ENCODE results near the gene KHK. TPM values are rescaled to one million over a fixed set of nuclear protein-coding genes. Genes with fewer than 3 reads are reported as not detected.

Gene KHK
- total RNA-seq, 2 experiments from 2014 or later: 6.7 to 9.5 TPM

GRCh38 chr2:27126252-27126710, 39.7 kb downstream of the KHK start:
- CTCF ChIA-PET: interaction anchor here (1.3 kb wide), 1 partner anchor 176 kb away, joined by 3 read pairs; no protein-coding TSS in a partner anchor
- no peaks in the 10 kb centered on the region for H3K9me3 Mint-ChIP-seq
- POLR2A ChIA-PET: interaction anchor here (0.5 kb wide), 1 partner anchor 92 kb away, joined by 3 read pairs; no protein-coding TSS in a partner anchor
- ATAC-seq (no peak), DNase-seq (no peak)
- peaks cover 9% of the 10 kb centered on the region for H3K36me3 Mint-ChIP-seq (ENCODE audit: low read depth)
- TF ChIP-seq, protein P1, sequence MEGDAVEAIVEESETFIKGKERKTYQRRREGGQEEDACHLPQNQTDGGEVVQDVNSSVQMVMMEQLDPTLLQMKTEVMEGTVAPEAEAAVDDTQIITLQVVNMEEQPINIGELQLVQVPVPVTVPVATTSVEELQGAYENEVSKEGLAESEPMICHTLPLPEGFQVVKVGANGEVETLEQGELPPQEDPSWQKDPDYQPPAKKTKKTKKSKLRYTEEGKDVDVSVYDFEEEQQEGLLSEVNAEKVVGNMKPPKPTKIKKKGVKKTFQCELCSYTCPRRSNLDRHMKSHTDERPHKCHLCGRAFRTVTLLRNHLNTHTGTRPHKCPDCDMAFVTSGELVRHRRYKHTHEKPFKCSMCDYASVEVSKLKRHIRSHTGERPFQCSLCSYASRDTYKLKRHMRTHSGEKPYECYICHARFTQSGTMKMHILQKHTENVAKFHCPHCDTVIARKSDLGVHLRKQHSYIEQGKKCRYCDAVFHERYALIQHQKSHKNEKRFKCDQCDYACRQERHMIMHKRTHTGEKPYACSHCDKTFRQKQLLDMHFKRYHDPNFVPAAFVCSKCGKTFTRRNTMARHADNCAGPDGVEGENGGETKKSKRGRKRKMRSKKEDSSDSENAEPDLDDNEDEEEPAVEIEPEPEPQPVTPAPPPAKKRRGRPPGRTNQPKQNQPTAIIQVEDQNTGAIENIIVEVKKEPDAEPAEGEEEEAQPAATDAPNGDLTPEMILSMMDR (IDR thresholded peaks at IDR 0.05): no peak
- intact Hi-C loops (cut with micrococcal nuclease): no loop called here
- peaks cover 9% of the 10 kb centered on the region for H3K4me1 Mint-ChIP-seq (ENCODE audit: low read depth)
- H3K4me3 Mint-ChIP-seq: no peak overlapping the region
- no peak overlapping the region for H3K27ac Mint-ChIP-seq
- no peaks in the 10 kb centered on the region for H3K27me3 Mint-ChIP-seq

GRCh38 chr2:27127883-27128667, 41.5 kb downstream of the KHK start:
- CTCF ChIA-PET: no interaction called here
- H3K4me3 Mint-ChIP-seq: no peak overlapping the region
- POLR2A ChIA-PET: no interaction called here

GRCh38 chr2:27128668-27129571, 42.3 kb downstream of the KHK start:
- TF ChIP-seq, protein P1 (IDR thresholded peaks at IDR 0.05): no peak
- H3K27me3 Mint-ChIP-seq: no peaks in the 10 kb centered on the region
- intact Hi-C loops (cut with micrococcal nuclease): no loop called here
- H3K4me1 Mint-ChIP-seq (ENCODE audit: low read depth): peaks cover 16% of the 10 kb centered on the region
- POLR2A ChIA-PET: no interaction called here
- H3K36me3 Mint-ChIP-seq (ENCODE audit: low read depth): peaks cover 30% of the 10 kb centered on the region
- H3K9me3 Mint-ChIP-seq: no peaks in the 10 kb centered on the region
- DNase-seq: no peak
- peak overlapping the region; percentile 16 for H3K27ac Mint-ChIP-seq
- no peak overlapping the region for H3K4me3 Mint-ChIP-seq
- CTCF ChIA-PET: no interaction called here
- ATAC-seq: no peak

More at GRCh38 chr2:27127883-27128667, 41.5 kb downstream of the KHK start:
- Mint-ChIP-seq H3K27ac (no peak overlapping the region), H3K27me3 (no peaks in the 10 kb centered on the region), H3K4me1 (ENCODE audit: low read depth) (peaks cover 14% of the 10 kb centered on the region), H3K36me3 (ENCODE audit: low read depth) (peaks cover 21% of the 10 kb centered on the region), H3K9me3 (no peaks in the 10 kb centered on the region)
- no peak for DNase-seq
- TF ChIP-seq, protein P1 (IDR thresholded peaks at IDR 0.05): no peak
- ATAC-seq: no peak
- intact Hi-C loops (cut with micrococcal nuclease): no loop called here

DNA sequence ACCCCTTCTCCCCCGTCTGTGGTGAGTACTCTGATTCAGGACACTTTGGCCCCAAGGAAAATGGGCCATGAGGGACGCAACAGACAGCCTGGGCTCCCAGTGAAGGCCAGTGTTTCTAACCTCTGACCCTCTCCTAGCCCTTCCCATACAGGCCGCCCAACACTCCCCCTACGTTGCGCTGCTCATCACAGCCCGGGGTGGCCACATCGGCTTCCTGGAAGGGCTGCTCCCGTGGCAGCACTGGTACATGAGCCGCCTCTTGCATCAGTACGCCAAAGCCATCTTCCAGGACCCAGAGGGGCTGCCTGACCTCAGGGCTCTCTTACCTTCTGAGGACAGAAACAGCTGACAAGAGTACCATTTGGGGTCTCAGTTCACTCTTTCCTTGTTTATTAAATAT, 43.8 kb downstream of the KHK start:
- peaks cover 31% of the 10 kb centered on the region for H3K36me3 Mint-ChIP-seq (ENCODE audit: low read depth)
- CTCF ChIA-PET: no interaction called here

More for the DNA sequence above, 43.8 kb downstream of the KHK start:
- intact Hi-C loops (cut with micrococcal nuclease): no loop called here
- peak overlapping the region; percentile 48 for H3K27ac Mint-ChIP-seq
- TF ChIP-seq, protein P1 (IDR thresholded peaks at IDR 0.05): no peak
- POLR2A ChIA-PET: no interaction called here
- DNase-seq (no peak), ATAC-seq (no peak)
- H3K27me3 Mint-ChIP-seq: no peaks in the 10 kb centered on the region
- H3K4me1 Mint-ChIP-seq (ENCODE audit: low read depth): peaks cover 16% of the 10 kb centered on the region
- no peak overlapping the region for H3K4me3 Mint-ChIP-seq
- H3K9me3 Mint-ChIP-seq: no peaks in the 10 kb centered on the region

All from activated CD8-positive, alpha-beta T cell treated with anti-CD3 and anti-CD28 coated beads for 36 hours (primary cell).